Stomach (tissue), 4 donors: ENCODE results near the gene CFAP46.

ENCODE experiments used
- CTCF ChIP-seq, 7 experiments: fragments of 450-650 bp in 4 of 7; fragments of 200-600 bp in 3 of 7; sonication (generic) in 3 of 7; IDR thresholded peaks; one replicate each; pipeline ENCODE4 v1.5.1; 2016 to 2019; ENCODE audit warnings: antibody characterized with exemption in 7 of 7, control low read depth in 2 of 7, mild to moderate bottlenecking in 1 of 7
- POLR2A ChIP-seq, 4 donors: fragments of 450-650 bp; IDR thresholded peaks; one replicate each; pipeline ENCODE4 v1.6.1; 2016; ENCODE audit warnings: antibody characterized with exemption in 4 of 4, control low read depth in 2 of 4, mild to moderate bottlenecking in 1 of 4, moderate library complexity in 1 of 4
- POLR2AphosphoS5 ChIP-seq, 3 donors: sonication (generic); formaldehyde crosslinking; IDR thresholded peaks; one replicate each; pipeline ENCODE4 v1.6.1; 2016; ENCODE audit warnings: antibody characterized with exemption in 3 of 3

DNA sequence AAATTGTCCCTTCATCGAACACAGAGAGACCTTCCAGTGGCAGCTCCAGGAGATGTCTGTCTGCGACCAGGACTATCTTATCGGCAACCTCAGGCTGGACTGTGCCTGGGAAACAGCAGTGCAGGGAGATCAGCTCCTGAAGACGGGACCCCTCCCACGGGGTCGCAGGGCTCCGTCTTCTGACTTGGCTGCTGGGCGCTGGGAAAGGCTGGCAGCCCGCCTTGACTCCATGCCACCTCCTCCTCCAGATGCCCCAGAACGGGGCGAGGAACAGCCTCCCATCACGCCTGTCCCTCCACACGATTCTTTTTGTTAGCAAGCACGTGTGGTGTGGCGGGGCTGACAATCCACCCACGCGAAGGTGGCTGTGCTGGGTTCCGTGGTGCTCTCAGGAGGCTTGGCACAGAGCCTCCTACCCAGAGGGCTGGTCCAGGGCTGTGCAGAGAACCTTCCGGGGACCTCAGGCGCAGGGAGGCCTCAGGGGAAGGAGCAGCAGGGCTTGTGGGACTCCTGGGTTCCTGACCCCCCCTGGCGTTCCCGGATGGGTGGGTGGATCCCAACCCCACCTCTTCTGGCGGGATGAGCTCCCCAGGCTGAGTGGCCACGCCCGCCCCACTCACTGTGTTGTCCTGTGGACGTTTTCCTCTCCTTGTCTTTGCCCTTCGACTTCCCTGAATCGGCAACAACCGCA, 108.8 kb downstream of the CFAP46 start:
- TF ChIP-seq POLR2A (IDR thresholded peaks at IDR 0.05), result no peak
- TF ChIP-seq CTCF (IDR thresholded peaks at IDR 0.05), result no peak
- TF ChIP-seq POLR2AphosphoS5 (IDR thresholded peaks at IDR 0.05), result no peak
